ENCODE data around the gene PIH1D2. TPM values are rescaled to one million over a fixed set of nuclear protein-coding genes. Genes with fewer than 3 reads are reported as not detected.

PIH1D2 gene
- total RNA-seq, 1 experiment from 2014 or later: 0.85 TPM

DNA sequence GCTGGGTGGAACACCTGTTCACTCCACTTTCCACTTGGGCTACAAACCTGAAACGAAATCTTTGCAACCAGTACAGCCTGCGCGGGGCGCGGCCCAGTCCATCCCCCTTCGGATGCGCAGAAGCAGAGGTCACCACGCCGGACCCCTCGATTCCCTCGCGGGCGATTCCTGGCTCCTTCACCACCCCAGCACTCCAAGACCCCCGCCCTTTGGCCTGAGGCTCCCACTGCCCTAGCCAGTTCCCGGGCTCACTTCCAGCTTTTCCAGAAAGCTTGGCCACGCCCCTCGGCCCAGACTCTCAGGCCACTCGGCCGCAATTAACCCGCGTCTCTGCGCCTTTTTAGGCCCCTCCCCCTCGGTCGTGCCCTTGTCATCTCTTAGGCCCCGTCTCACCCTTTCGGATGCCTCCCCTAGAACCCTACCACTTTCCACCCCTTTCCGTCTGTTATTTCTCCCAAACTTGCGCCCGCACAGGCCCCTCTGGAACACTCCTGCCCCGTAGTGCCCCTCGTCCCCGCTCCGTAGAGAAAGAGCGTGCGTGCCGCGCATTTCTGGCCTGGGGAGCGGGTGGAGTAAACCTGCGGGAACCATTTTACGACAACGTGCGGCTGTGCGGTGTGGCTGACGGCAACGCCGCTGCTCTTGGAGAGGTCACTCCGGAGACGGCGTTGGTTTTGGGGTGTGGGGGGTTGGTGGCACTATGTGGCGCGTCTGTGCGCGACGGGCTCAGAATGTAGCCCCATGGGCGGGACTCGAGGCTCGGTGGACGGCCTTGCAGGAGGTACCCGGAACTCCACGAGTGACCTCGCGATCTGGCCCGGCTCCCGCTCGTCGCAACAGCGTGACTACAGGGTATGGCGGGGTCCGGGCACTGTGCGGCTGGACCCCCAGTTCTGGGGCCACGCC, 48.8 kb downstream of the PIH1D2 start, which contains the start of gene DLAT:
Gene DLAT, plus strand, starts transcription at position 636 of the 906 bp plus-strand sequence. Its CDS starts 65 bp downstream, at position 701.
- Mint-ChIP-seq H3K9me3 (no peaks in the 10 kb centered on the region), H3K4me1 (peaks cover 13% of the 10 kb centered on the region), H3K36me3 (peaks cover 26% of the 10 kb centered on the region), H3K4me3 (peak within 1 kb of the TSS; percentile 98), H3K27ac (peak within 1 kb of the TSS; percentile 99), H3K27me3 (ENCODE audit: low read depth) (no peaks in the 10 kb centered on the region)
- ATAC-seq (peak; percentile 94), DNase-seq (ENCODE audit: low spot score) (peak; percentile 98)
- ChIA-PET CTCF (interaction anchor here (1.0 to 1.9 kb wide), 5 partner anchors 19 to 154 kb away, joined by 3 to 10 read pairs (median 4); partner anchors contain the start of gene ALG9), POLR2A (no interaction called here)
- TF ChIP-seq, protein P1, sequence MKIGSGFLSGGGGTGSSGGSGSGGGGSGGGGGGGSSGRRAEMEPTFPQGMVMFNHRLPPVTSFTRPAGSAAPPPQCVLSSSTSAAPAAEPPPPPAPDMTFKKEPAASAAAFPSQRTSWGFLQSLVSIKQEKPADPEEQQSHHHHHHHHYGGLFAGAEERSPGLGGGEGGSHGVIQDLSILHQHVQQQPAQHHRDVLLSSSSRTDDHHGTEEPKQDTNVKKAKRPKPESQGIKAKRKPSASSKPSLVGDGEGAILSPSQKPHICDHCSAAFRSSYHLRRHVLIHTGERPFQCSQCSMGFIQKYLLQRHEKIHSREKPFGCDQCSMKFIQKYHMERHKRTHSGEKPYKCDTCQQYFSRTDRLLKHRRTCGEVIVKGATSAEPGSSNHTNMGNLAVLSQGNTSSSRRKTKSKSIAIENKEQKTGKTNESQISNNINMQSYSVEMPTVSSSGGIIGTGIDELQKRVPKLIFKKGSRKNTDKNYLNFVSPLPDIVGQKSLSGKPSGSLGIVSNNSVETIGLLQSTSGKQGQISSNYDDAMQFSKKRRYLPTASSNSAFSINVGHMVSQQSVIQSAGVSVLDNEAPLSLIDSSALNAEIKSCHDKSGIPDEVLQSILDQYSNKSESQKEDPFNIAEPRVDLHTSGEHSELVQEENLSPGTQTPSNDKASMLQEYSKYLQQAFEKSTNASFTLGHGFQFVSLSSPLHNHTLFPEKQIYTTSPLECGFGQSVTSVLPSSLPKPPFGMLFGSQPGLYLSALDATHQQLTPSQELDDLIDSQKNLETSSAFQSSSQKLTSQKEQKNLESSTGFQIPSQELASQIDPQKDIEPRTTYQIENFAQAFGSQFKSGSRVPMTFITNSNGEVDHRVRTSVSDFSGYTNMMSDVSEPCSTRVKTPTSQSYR (CRISPR knock-in tag; IDR thresholded peaks at IDR 0.05): peak; percentile 40; the same call in 1 of the 2 replicates
- no peak for TF ChIP-seq MXD4 (CRISPR knock-in tag; IDR thresholded peaks at IDR 0.05; ENCODE audit: borderline replicate concordance)
- peak; percentile 53 for TF ChIP-seq GABPB1 (CRISPR knock-in tag; IDR thresholded peaks at IDR 0.05)
- TF ChIP-seq, protein P2, sequence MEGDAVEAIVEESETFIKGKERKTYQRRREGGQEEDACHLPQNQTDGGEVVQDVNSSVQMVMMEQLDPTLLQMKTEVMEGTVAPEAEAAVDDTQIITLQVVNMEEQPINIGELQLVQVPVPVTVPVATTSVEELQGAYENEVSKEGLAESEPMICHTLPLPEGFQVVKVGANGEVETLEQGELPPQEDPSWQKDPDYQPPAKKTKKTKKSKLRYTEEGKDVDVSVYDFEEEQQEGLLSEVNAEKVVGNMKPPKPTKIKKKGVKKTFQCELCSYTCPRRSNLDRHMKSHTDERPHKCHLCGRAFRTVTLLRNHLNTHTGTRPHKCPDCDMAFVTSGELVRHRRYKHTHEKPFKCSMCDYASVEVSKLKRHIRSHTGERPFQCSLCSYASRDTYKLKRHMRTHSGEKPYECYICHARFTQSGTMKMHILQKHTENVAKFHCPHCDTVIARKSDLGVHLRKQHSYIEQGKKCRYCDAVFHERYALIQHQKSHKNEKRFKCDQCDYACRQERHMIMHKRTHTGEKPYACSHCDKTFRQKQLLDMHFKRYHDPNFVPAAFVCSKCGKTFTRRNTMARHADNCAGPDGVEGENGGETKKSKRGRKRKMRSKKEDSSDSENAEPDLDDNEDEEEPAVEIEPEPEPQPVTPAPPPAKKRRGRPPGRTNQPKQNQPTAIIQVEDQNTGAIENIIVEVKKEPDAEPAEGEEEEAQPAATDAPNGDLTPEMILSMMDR (IDR thresholded peaks at IDR 0.05): no peak
- TF ChIP-seq PRDM15 (CRISPR knock-in tag; IDR thresholded peaks at IDR 0.05): peak; percentile 99
- TF ChIP-seq EMX1 (CRISPR knock-in tag; IDR thresholded peaks at IDR 0.05): no peak
- no peak for TF ChIP-seq ERG (CRISPR knock-in tag; IDR thresholded peaks at IDR 0.05)
- TF ChIP-seq ZBTB21 (CRISPR knock-in tag; IDR thresholded peaks at IDR 0.05; ENCODE audit: borderline replicate concordance): peak; percentile 77
- TF ChIP-seq CBFB (CRISPR knock-in tag; IDR thresholded peaks at IDR 0.05; ENCODE audit: low read depth): peak; percentile 86; the same call in 1 of the 2 replicates
- peak; percentile 89 for TF ChIP-seq SP1 (CRISPR knock-in tag; conservative IDR thresholded peaks at IDR 0.05)
- no peak for TF ChIP-seq ZNF138 (CRISPR knock-in tag; conservative IDR thresholded peaks at IDR 0.05)
- TF ChIP-seq MYBL2 (CRISPR knock-in tag; IDR thresholded peaks at IDR 0.05): peak; percentile 73; the same call in 1 of the 2 replicates
- TF ChIP-seq, protein P3, sequence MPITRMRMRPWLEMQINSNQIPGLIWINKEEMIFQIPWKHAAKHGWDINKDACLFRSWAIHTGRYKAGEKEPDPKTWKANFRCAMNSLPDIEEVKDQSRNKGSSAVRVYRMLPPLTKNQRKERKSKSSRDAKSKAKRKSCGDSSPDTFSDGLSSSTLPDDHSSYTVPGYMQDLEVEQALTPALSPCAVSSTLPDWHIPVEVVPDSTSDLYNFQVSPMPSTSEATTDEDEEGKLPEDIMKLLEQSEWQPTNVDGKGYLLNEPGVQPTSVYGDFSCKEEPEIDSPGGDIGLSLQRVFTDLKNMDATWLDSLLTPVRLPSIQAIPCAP (CRISPR knock-in tag; IDR thresholded peaks at IDR 0.05): no peak
- TF ChIP-seq, protein P4, sequence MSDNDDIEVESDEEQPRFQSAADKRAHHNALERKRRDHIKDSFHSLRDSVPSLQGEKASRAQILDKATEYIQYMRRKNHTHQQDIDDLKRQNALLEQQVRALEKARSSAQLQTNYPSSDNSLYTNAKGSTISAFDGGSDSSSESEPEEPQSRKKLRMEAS (CRISPR knock-in tag; IDR thresholded peaks at IDR 0.05): peak; percentile 90
- TF ChIP-seq HMGXB4 (CRISPR knock-in tag; IDR thresholded peaks at IDR 0.05): peak; percentile 72; the same call in 1 of the 2 replicates
- peak; percentile 75; the same call in 1 of the 2 replicates for TF ChIP-seq TP53 (CRISPR knock-in tag; IDR thresholded peaks at IDR 0.05)
- TF ChIP-seq, protein P5, sequence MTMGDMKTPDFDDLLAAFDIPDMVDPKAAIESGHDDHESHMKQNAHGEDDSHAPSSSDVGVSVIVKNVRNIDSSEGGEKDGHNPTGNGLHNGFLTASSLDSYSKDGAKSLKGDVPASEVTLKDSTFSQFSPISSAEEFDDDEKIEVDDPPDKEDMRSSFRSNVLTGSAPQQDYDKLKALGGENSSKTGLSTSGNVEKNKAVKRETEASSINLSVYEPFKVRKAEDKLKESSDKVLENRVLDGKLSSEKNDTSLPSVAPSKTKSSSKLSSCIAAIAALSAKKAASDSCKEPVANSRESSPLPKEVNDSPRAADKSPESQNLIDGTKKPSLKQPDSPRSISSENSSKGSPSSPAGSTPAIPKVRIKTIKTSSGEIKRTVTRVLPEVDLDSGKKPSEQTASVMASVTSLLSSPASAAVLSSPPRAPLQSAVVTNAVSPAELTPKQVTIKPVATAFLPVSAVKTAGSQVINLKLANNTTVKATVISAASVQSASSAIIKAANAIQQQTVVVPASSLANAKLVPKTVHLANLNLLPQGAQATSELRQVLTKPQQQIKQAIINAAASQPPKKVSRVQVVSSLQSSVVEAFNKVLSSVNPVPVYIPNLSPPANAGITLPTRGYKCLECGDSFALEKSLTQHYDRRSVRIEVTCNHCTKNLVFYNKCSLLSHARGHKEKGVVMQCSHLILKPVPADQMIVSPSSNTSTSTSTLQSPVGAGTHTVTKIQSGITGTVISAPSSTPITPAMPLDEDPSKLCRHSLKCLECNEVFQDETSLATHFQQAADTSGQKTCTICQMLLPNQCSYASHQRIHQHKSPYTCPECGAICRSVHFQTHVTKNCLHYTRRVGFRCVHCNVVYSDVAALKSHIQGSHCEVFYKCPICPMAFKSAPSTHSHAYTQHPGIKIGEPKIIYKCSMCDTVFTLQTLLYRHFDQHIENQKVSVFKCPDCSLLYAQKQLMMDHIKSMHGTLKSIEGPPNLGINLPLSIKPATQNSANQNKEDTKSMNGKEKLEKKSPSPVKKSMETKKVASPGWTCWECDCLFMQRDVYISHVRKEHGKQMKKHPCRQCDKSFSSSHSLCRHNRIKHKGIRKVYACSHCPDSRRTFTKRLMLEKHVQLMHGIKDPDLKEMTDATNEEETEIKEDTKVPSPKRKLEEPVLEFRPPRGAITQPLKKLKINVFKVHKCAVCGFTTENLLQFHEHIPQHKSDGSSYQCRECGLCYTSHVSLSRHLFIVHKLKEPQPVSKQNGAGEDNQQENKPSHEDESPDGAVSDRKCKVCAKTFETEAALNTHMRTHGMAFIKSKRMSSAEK (CRISPR knock-in tag; IDR thresholded peaks at IDR 0.05; ENCODE audit: borderline replicate concordance): no peak
- peak; percentile 87 for TF ChIP-seq FOXK1 (CRISPR knock-in tag; IDR thresholded peaks at IDR 0.05)
